ENCODE results near the gene DTWD1.
"Not testable (repeated sequence)": the region's sequence is repeated elsewhere in the genome, so short reads cannot be mapped to it uniquely, and the experiment has no call there.

The DTWD1 gene, protein sequence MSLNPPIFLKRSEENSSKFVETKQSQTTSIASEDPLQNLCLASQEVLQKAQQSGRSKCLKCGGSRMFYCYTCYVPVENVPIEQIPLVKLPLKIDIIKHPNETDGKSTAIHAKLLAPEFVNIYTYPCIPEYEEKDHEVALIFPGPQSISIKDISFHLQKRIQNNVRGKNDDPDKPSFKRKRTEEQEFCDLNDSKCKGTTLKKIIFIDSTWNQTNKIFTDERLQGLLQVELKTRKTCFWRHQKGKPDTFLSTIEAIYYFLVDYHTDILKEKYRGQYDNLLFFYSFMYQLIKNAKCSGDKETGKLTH

DNA sequence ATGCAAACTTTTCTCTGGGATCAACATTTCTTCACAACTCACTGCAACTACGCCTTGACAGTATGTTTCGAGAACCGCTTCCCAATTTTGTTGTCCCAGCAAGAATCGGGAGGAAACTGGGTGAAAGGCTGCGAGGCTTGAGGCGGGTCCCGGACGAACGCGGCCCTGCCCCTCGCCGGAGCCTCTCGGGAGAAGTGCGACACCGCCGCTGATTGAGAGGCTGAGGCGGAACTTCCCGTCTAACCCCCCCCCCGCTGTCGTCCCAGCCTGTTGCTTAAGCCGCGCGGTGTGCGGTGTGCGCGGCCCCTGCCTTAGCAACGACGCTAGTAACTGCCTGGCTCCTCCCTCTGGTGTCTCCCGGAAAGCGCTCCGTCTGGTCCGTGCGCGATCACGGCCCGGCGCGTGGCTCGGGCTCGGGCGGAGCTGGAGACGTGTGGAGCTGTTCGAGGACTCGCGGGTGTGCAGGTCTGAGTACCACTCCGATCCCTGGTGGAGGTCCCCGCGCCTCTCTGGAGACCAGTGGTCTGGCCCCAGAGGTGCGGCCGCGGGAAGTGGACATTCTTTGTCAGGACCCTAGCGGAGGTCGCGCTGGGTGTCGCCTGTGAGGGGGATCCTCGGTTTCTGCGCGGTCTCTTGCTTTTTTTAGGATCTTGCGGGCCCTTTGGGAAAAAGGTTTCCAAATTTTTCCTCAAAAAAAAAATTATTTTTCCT, at the start of gene DTWD1, which contains the start of gene FAM227B:
Gene DTWD1 (plus strand): TSS at position 391 of the 711 bp plus-strand sequence. CDS start 4,120 bp downstream, outside the sequence.
Gene FAM227B (minus strand): TSS at position 161 of the 711 bp plus-strand sequence. CDS start 5,647 bp downstream, outside the sequence.
- peak; percentile 97 to 99 for DNase-seq

DNA sequence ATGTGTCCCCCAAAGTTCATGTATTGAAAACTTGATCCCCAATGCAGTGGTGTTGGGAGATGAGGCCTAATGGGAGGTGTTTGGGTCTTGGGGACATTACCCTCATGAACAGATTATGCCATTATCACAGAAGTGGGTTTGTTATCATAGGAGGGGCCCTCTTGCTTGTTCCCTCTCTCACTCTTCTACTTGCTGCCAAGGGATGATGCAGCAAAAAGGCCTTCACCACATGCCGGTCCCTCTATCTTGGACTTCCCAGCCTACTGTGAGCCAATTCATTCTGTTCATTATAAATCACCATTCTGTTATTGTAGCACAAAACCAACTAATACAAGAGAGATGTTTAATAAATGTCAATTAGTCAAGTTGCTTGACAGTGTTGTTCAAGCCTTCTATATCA, 47.4 kb upstream of the DTWD1 start:
- DNase-seq = no peak

DNA sequence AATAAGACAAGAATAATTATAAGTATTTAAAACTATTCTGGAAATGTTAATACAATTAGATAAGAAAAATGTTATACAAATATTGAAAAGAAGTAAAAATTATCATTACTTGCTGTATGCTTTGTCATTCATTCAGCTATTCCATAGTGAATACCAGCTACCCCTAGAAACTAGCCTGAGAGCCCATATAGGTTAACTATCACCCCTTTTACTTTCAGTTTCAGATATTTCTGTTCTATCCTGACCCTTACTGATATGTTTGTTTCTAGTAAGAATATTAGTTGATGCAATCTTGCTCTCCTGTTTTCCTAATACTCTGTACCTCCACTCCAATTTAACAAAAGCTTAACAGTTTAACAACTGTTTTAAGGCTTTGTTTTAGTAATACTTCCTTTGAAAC, 31.8 kb upstream of the DTWD1 start:
- no peak for DNase-seq

DNA sequence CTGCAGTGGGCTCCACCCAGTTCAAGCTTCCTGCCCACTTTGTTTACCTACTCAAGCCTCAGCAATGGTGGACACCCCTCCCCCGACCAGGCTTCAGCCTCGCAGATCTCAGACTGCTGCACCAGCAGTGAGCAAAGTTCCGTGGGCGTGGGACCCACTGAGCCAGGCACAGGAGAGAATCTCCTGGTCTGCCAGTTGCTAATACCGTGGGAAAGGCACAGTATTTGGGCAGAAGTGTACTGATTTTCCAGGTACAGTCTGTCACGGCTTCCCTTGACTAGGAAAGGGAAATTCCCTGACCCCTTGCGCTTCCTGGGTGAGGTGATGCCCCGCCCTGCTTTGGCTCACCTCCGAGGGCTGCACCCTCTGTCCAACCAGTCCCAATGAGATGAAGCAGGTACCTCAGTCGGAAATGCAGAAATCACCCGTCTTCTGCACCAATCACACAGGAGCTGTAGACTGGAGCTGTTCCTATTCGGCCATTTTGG, 28.0 kb upstream of the DTWD1 start:
- DNase-seq = not testable (repeated sequence)

DNA sequence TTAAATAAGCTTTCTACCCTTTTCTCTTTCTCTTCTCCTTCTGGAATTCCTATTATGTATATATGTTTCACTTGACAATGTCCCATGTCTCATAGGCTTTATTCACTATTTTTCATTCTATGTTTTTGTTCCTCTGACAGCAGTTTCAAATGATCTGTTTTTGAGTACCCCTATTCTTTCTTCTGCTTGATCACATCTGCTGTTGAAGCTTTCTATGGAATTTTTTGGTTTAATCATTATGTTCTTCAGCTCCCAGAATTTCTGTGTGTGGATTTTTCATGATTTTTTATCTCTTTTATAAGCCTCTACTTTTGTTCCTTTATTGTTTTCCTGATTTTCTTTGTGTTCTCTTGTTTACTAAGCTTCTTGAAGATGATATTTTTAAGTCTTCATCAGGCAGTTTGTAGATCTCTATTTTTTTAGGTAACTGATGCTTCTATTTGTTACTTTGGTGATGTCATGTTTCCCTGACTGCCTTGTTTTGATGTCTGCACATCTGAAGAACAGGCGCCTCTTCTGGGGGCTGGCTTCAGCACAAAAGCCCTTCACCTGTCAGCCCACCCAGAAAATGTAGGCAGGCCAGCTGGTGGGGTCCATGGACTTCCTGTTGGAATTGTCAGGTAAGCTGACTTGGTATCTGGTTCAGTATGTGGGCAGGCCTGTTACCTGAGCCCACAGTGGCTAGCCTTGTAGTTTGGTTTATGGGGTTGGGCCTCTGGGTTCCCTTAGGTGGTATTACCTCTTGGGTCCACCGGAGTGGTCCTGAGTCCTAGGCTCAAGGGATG, 16.0 kb upstream of the DTWD1 start:
- no peak for DNase-seq

DNA sequence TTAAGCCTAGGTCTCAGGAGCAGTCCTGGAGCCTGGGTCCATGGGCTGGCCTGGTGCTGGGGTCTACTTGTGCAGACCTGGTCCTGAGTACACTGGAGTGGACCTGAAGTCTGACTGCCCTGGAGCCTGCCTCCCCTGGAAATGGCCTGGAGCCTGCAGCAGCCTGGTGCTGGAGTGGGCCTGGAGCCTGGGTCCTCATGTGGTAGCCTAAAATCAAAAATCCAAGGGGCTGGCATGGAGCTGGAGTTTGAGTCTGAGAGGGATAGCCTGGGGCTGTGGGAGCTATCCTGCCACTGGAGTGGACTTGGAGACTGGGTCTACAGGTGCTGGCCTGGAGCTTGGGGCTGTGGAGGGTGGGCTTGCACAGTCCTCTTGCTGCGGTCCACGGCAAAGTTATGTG, 15.3 kb upstream of the DTWD1 start:
- no peak for DNase-seq

DNA sequence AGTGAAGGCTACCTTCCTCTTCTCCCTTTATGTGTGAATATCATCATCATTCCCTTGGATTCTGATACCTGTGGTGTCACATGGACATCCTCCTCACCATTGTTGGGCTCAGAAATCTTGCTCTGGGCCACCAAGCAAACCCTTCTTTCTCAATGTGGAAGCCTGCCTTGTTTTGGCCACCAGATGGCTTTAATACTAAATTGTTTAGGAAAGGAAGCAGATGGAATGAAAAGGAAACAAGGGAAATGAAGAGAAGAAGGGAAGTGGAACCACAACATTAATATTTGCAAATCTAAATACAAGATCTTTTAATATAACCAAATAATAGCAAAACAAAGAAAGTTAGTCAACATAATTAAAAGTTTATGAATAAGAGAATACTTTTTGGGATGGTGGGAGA, 14.3 kb upstream of the DTWD1 start:
- no peak for DNase-seq

DNA sequence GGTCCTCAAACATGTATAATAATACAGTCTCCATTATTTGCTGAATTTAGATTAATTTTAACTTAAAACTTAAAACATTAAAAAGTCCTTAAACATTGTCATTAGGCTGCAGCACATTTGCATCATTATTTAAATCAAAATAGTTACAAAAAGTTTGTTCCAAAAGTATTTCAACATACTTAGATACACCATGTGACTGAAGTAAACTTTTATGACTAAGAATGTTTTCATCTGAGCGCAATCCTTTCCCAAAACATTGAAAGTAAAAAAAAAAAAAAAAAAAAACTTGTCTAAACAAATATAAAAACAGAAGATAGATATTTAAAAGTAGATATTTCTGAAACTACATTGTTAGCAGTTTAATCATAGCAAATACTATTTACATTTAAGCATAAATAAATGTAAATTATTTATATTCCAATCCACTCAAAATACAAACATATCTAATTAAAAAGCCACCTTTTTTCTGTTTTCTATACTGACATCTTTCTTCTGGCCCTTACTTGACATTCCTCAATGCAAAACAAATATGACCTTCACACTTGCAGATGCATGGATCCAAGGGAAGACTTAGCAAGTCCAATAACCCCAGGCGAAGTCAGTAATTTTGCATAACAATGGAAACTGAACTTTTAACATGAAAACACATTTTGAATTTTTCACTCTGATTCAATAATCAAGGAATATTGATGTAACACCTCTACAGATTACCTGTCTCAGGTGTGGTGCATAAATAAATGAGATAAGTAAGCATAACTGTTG, 10.5 kb upstream of the DTWD1 start:
- no peak for DNase-seq

DNA sequence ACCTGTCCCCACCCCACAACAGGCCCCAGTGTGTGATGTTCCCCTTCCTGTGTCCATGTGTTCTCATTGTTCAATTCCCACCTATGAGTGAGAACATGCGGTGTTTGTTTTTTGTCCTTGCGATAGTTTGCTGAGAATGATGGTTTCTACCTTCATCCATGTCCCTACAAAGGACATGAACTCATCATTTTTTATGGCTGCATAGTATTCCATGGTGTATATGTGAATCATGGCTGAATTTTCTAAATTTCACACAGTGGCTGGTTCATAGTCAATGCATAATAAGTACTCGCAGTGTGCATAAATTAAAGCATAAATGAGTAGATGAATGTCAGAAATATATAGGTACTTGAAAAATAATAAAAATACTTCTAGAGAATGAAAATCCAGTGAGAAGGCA, 8.6 kb upstream of the DTWD1 start:
- DNase-seq = not testable (repeated sequence)

DNA sequence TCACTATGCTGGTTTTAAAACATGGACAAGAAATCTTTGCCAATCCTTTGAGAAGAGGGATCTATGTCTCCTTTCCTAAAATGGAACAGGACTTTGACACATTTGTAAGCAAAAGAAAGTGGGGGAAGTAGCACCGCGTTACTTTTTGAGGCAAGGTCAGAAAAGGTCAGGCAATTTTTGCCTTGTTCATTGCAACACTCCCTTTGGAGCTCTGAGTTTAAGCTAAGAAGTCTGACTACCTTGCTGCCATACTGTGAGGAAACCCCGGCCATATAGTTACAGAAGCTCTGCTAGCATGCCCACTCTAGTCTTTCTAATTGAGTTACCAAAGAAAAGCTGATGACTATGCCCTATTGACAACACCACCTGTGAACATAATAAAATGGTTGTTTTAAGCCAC, 1.6 kb upstream of the DTWD1 start:
- no peak for DNase-seq

DNA sequence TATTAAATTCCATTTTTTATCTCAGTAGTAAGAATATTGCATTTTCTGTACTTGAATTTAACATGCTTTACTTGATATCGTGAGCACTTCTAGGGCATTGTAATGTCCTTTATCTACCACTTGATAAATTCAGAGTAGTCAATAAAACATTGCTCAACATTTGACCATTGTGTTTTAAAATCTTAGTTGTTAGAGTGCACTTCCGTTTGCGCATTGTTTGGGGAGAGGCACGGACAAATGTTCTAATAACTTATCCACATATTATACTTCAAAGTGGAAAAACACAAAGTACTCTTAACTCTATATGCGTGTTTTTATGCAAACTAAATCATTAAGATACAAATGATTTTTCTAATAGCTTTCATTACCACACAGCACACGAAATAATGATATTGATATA, 649 bp upstream of the DTWD1 start:
- peak in 1 of 2 experiments; percentile 14 for DNase-seq

DNA sequence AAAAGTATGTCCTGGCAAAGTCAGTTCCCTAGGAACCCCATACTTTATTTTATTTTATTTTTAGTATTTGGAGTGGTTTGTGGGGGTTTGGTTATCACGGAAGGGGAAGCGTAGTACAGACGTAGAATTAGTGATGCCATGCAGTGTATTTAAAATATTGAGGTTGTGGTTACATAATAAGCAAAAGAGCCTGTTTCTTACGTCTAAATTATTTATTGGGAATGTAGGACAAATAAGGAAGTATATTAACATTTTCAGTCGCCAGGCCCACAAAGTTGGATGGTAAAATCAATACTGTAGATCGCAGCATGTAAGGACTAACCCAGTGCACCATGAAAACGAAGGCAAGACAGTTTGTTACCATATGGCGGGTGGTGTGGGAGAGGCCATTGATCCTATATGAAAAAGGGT, 558 bp downstream of the DTWD1 start:
- peak; percentile 29 to 58 for DNase-seq

DNA sequence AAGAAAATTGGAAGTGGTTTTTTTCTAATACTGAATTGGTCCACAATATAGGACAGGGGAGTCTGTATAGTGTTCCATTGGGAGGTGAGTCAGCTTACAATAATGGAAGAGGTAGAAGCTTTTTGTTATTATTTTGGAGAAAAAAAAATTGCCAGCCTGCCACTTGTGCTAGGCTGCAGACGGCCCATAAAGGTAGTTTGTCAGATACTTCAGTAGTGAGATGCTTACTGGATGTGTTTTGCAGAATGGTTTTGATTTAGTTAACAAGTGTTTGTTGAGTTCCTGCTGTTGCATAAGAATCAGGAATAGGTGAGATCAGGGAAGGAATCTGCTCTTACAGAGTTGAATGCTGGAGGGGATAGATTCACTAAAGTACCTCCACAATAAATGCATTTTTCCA, 1.0 kb downstream of the DTWD1 start:
- DNase-seq = no peak

DNA sequence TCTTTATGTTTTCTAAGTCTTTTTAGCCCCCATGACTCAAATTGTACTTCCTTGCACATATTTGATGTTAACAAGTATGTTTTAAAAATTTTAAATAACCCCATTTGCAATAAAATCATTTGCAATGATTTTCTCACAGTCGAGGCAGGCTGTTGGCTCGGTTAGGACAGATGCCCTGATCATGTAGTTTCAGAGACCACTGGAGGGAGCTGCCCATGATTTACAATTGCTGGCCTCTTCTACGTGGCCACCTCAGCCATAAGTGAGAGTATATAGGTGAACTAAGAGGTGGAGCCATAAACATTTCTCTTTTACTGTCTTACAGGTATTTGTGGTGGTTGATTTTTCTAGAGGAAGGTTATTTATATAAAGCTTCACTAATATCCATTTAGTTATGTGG, 1.7 kb downstream of the DTWD1 start:
- DNase-seq = no peak

DNA sequence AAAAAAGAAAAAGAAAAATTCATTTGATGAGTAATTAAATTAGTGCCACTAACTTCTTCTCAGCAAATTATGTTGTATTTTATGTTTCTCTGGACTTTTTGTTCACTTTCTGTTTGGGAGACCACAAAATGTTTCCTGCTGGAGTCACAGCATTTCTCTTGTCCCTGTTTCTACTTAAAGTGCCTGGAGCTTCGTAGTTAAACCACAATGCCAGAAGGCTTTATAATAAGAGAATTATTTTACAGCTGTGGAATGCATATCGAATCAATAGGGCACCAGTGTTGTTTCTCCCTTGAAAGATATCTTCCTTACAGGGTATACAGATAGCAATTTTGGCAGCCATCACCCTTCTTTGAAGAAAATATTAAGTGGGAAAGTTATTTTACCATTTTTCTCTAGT, 3.2 kb downstream of the DTWD1 start:
- DNase-seq = no peak

DNA sequence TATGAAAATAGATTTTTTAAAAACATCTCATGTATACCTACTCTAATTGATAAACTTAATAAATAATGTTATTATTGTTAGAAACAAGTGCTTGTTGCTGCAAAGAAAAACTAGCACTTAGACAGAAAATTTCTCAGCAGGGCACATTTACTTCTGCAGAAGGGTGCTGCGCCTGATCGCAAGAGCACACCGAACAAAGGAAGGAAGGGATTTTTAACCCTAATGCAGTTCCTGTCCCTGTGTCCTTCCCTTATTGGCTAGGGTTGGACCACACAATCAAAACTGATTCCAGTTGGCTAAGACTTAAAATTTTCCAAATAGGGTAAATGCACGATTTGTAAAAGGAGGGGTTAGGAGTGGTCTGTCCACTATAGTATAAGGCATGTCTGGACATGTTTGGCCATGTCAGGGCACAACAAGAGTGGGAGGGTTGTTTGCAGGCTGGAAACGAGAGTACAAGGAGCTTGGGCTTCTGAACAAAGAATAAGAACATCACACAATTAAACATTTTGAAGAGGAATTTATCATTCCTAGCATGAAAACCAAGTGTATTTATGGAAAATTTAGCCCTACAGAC, 4.7 kb downstream of the DTWD1 start:
- DNase-seq = no peak

DNA sequence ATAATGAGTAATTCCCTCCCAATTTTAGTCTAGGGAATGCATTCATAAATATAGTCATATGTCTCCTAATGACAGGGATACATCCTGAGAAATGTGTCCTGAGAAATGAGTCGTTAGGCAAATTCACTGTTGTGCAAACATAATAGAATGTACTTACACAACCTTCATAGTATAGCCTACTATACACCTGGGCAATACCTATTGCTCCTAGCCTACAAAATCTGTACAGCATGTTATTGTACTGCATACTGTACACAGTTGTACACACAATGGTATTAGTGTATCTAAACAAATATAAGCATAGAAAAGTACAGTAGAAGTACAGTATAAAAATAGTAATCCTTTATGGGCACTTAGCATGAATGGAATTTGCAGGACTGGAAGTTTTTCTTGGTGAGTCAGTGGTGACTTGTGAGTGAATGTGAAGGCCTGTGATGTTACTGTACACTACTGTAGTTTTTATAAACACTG, 6.6 kb downstream of the DTWD1 start:
- no peak for DNase-seq

DNA sequence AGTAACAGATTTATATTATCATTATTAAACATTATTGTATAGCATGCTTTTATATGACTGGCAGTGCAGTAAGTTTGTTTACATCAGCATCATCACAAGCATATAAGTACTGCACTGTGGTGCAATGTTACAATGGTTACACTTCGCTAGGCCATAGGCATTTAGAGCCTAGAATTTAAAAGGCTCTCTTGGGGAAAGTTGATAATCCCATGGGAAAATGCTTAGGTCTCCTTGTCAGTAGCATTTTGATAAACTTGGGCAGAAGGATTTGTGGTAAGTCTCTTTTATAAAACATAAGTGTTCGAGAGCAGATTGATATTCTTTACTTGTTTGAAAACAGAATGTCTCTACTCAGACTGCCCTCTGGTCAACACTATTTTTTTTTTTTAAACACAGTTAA, 7.5 kb downstream of the DTWD1 start:
- DNase-seq = no peak

DNA sequence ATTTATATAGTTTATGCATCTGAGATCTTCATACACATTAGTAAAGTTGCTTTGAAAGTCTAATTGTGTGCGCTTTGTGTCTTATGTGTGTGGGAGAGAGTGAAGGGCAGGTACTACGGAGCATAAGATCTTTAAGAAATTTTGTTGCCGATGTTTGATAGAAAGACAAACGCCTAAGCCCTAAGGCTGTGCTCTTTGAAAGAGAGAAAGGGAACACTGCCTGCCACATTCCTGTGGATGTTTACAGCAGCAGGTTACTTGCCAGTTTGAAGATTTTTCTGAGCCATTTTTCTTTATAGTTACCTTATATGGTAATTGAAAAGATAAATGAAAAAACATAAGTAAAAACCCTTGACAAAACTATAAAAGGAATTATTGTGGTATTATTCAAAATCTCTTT, 17.0 kb downstream of the DTWD1 start:
- DNase-seq = no peak

DNA sequence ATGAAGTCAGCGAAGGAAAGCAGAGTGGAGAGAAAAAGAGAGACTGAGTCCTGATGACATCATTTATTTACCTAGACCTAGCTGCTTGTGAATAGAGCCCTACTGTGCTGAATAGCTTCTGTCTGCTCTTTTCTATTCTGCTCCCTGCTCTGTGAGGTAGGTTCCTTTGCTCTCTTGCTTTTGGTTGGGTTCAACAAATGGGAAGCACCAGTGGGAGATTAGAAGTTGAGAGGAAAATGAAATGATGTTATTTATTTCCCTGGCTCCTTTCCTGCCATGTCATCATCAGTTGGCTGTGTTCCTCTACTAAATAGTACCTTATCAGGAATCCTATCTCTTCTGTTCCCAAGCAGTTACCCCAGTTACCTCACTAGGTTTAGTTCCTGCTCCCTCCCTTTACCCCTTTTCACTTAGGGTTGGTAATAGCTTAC, 23.5 kb downstream of the DTWD1 start:
- DNase-seq = no peak

DNA sequence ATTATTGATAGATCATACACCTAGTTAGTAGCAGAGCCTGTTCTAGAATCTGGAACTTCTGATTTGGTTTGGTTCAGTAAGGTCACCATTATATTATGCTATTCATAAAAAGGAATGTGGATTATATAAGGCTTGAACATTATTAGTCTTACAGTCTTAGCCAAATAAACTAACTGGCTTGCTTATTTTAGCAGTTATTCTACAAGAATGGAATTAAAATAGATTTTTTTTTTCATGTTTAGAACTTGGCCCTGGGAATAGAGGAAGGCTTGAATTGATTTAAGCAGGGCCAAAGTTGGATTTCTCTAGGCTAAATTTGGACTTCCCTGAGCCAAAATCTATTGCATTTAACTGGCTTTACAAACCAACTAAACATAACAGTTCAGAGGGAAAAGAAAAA, 24.4 kb downstream of the DTWD1 start:
- DNase-seq = no peak

DNA sequence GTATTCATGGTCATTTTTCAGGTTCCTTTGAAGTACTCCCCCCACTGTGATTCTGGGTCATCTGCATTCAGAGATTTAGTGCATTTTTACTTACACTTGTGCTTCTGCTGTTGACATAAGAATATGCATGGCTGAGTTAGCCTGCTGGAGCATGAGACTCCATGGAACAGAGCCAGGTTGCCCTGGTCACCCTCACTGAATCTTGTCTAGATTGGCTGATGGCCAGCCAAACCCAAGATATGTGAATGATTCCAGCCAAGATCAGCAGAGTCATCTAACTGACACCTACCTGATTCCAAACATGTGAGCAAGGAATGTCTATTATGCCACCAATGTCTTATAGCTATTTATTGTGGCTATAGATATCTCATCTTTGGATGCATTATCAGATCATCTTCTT, 25.1 kb downstream of the DTWD1 start:
- DNase-seq = peak in 1 of 2 experiments; percentile 79
